MG63 (cell line): Measurements from ENCODE around the gene TBCD. TPM values are rescaled to one million over a fixed set of nuclear protein-coding genes. Genes with fewer than 3 reads are reported as not detected.
"Not testable (repeated sequence)": the region's sequence is repeated elsewhere in the genome, so short reads cannot be mapped to it uniquely, and the experiment has no call there.

ENCODE experiments used
- DNase-seq: peaks from one replicate; pipeline ENCODE4 v3.0.0-alpha.2; 2020
- H3K27me3 ChIP-seq: fragments of 250-450 bp; sonication (Bioruptor Pico); 2 replicates; pipeline ENCODE4 v1.5.1; 2020; ENCODE audit warnings: mild to moderate bottlenecking, moderate library complexity
- H3K36me3 ChIP-seq: fragments of 250-450 bp; sonication (Bioruptor Pico); 2 replicates; pipeline ENCODE4 v1.5.1; 2020; ENCODE audit warnings: mild to moderate bottlenecking, moderate library complexity
- H3K4me3 ChIP-seq: fragments of 250-450 bp; sonication (Bioruptor Pico); 2 replicates; pipeline ENCODE4 v1.5.1; 2020; ENCODE audit warnings: mild to moderate bottlenecking, moderate library complexity
- H3K9me3 ChIP-seq: fragments of 250-450 bp; sonication (Bioruptor Pico); 2 replicates; pipeline ENCODE4 v1.5.1; 2020; ENCODE audit warnings: mild to moderate bottlenecking, moderate library complexity
- total RNA-seq: library from RNA; depleted of rRNA; stranded (reverse); fragments of >200 nt; shearing (Covaris generic); gene quantifications from 2 replicates; pipeline ENCODE4 v1.2.3, GENCODE V29; 2014; ENCODE audit warnings: low replicate concordance

TBCD gene
- total RNA-seq, 1 experiment from 2014 or later: 73.6 TPM

DNA sequence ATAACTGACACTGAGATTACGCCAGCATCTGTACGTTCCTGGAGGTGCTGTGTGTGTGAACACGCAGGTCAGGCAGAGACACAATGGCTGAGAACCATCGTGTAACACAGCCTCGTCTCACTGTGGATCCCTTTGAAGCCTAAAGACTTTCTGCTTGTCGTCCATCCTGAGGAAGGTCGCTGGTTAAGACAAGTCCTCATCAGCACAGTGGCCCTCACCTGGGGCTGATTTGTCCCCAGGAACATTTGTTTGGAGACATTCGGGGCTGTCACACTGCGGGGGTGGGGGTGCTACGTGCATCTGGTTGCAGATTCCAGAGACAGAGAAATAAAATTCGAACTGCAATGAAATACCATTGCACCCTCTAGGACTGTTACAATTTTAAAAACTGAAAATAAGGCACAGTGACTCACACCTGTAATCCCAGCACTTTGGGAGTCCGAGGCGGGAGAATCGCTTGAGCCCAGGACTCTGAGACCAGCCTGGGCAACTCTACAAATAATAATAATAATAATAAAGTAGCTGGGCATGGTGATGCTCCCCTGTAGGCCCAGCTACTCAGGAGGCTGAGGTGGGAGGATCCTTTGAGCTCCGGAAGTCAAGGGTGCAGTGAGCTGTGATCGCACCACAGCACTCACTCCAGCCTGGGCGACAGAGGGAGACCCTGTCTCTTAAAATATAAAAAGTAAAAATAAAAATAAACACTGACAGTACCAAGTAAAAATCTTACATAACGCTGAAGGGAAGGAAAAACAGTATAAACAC is 215.6 kb downstream of the TBCD start:
- H3K4me3 ChIP-seq: no peak overlapping the region
- H3K9me3 ChIP-seq: no peaks in the 10 kb centered on the region
- no peaks in the 10 kb centered on the region for H3K27me3 ChIP-seq
- H3K36me3 ChIP-seq: no peaks in the 10 kb centered on the region
- DNase-seq: no peak

DNA sequence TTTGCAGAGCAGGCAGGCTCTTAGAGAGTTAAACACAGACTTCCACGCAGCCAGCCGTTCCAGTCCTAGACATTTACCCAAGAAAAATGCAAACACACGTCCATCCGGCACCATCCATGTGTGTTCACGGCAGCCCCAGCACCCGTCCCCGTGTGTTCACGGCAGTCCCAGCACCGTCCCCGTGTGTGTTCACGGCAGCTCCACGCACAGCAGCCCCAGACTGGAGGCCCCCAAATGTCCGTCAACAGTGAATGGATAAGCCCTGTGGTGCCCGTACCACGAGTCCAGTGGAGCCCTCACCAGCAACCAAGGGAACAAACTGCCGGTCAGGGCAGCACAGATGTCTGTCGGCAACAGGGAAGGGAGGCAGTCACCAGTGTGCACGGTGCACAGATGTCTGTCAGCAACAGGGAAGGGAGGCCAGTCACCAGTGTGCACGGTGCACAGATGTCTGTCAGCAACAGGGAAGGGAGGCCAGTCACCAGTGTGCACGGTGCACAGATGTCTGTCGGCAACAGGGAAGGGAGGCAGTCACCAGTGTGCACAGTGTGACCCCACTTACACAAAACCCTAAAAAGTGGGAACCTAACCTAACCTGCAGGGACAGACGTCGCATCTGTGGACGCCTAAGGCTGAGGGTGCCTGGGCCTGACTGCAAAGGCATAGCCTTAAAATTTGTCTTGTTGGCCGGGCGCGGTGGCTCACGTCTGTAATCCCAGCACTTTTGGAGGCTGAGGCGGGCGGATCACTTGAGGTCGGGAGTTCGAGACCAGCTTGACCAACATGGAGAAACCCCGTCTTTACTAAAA is 216.4 kb downstream of the TBCD start:
- H3K36me3 ChIP-seq, H3K4me3 ChIP-seq, DNase-seq, H3K27me3 ChIP-seq, H3K9me3 ChIP-seq: not testable (repeated sequence)

DNA sequence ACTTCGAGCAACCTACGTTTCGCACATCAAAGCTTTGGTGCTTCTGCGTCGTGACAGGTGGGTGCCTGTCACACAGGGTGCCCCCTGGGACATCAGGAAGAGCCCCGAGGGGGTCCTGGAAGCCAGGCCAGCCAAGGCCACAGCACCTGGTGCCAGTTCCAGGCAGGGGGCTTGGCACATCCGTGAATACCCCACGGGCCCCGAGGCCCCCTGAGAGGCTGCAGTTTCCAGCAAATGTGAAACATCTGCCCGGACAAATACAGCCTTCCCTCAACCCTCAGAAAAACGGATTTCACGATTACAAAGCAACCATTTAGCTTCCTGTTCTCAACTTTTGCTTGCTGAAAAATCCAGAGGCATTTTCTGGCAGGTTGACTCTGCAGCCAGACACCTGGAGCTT is 218.2 kb downstream of the TBCD start:
- Histone ChIP-seq H3K4me3 (no peak overlapping the region), H3K36me3 (no peaks in the 10 kb centered on the region), H3K27me3 (no peaks in the 10 kb centered on the region), H3K9me3 (no peaks in the 10 kb centered on the region)
- no peak for DNase-seq

DNA sequence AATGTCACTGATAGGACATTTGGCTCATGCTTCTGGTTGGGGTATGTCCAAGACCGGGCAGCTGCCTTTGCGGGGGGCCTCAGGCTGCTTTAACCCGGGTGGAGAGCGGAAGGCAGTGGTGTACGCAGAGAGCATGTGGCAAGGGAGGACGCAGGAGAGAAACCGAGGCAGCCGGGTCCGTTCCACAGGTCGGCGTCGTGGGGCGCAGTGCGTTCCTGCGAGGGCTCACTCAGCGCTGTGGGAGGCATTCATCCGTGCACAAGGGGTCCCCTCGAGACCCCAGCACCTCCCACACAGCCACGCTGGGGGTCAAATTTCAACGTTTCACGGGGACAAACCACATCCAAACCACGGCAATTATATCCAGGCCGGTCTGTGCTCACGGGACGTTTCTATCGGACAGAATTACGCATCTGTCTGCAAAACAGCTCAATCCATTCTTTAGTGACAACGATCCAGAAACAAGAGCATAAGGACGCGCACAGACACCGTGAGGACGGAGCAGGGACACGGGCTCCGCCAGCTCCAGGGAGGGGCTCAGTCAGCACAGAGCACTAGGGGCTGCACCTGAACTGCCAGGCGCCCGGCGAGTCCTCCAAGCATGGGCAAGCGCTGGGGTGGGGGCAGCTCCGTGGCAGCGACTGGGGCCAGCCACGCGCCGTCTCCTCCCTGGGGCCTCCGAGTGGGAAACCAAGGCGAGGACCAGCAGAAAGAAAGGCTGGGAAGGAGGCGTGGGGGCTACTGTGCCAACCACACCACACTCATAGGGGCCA is 219.1 kb downstream of the TBCD start:
- Histone ChIP-seq H3K36me3 (no peaks in the 10 kb centered on the region), H3K27me3 (no peaks in the 10 kb centered on the region), H3K9me3 (no peaks in the 10 kb centered on the region), H3K4me3 (no peak overlapping the region)
- no peak for DNase-seq

DNA sequence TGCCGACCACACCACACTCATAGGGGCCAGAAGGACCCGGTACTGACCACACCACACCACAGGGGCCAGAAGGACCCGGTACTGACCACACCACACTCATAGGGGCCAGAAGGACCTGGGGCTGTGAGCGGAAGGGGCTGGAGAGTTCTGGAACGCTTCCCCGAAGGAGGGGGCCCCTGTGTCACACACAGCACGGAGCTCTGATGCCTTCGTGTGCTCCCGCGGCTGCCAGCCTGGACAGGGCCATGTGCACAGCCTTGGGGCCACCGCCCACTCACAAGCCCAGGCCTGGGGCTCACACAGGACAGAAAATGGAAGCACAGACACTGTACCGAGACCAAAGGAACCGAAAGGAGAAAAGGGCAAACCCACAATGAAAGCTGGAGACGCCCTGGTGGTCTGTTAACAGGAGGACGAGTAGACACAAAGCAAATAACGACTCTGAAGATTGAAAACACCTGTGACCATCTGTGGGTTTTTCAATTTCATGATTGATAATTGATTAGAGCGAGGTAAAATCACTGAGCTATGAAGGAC is 221.0 kb downstream of the TBCD start:
- no peak for DNase-seq
- Histone ChIP-seq H3K36me3 (no peaks in the 10 kb centered on the region), H3K27me3 (no peaks in the 10 kb centered on the region), H3K4me3 (no peak overlapping the region), H3K9me3 (no peaks in the 10 kb centered on the region)

DNA sequence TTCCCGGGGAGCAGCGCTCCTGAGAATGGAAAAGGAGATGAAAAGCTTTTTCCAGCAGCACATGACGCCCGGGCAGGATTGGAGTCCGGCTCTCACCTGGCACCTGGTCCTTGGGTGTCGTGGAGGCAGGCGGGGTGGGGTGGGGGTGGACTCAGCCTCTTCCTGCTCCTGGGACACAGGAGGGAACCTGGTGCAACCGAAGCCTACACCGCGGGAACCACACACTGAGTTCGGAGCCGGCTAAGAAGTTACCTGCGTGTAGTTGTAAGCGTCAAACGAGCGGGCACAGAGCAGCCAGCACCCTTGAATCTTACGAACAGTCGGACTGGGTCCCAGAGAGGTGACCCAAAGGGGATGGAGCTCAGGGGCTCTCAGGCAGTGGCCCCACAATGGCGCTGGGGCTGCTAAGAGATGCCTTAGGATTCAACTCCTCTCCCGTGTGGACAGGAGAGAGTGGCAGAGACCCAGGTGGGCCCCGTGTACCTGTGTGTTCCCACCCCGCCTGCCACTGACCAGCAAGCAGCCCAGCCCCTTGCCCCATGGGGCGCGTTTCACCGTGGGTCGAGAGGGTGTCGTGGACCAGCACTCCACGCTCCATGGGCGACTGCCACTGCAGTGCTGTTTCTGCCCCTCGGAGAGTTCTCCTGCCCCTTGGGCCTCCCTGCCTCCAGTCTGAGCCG is 221.7 kb downstream of the TBCD start:
- no peaks in the 10 kb centered on the region for H3K9me3 ChIP-seq
- no peak overlapping the region for H3K4me3 ChIP-seq
- H3K36me3 ChIP-seq: no peaks in the 10 kb centered on the region
- no peaks in the 10 kb centered on the region for H3K27me3 ChIP-seq
- no peak for DNase-seq

DNA sequence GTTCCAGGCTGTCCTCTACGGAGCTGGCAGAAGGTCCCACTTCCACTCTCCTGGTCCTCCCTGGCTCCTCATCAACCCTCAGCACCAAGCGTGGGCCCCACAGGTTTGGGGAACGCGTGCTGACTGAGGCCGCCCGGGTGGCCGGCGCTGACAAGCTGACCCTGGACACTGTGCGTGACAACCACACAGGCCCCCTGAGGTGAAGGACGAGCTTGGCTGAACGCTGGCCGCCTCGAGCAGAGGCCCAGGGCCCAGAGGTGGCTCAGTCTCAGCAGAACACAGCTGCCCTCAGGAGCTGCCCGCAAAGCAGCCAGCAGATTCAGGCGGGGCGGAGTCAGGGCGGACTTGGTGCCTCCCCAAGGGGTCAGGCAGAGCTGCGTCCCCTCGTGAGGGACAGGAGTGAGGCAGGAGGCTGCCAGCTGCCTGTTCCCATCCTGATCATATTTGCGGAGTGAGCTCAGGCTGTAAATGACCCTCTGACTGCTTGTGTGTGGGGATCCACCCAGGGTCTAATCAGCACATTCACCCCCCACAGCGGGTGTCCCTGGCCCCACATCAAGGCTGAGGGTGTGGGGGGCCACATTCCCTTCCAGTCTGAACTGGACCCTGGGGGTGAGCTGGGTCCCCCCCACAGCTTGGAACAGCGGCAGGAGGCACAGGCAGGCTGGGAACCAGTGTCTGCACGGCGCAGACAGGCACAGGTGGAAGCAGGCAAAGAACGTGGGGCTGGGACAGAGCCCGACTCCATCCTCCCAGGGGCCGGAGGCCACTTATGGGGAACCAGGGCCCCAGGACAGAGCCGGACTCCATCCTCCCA is 222.5 kb downstream of the TBCD start:
- H3K36me3 ChIP-seq: no peaks in the 10 kb centered on the region
- no peak overlapping the region for H3K4me3 ChIP-seq
- H3K9me3 ChIP-seq: no peaks in the 10 kb centered on the region
- no peaks in the 10 kb centered on the region for H3K27me3 ChIP-seq
- no peak for DNase-seq

DNA sequence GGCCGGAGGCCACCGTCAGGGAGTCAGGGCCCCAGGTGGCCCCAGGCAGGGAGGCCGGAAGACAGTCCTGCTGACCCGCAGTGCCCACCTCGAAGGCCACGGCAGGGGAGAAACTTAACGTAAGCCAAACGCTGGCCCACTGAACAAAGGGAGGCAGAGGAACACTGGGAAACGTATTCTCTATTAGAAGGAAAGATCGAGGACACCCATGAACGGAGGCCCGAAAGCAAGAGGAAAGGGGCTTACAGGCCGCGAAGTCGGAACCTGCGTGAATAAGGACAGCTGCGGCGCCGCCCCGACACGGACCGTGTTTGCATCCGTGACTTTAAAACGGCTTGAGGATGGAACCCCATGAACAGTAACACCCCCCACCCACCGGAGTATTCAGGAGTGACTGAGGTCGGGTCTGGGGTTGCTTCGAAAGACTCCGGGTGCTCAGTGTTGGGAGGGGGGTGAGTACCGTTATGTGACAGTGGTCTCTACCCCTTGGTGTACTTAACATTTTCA is 225.2 kb downstream of the TBCD start:
- Histone ChIP-seq H3K36me3 (no peaks in the 10 kb centered on the region), H3K4me3 (no peak overlapping the region)
- no peak for DNase-seq

DNA sequence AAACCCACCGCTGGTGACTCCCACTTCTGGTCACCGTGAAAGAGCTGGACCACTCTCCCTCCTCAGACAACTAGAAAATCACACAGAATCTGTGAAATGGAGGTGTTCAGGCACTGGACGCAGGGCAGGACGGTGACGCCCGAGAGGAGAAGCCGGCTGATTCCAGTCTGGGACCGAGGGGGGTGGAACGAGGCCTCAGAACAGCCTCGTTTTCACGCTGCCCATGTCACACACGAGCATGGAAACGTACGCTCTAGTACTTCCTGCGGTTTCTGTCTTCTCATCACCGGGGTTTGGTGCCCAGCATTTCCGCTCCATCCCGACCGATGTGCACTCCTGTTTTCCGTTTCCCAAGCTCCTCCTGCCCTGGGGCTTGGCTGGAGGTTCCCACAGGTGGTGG is 225.7 kb downstream of the TBCD start:
- Histone ChIP-seq H3K4me3 (no peak overlapping the region), H3K9me3 (no peaks in the 10 kb centered on the region), H3K36me3 (no peaks in the 10 kb centered on the region), H3K27me3 (no peaks in the 10 kb centered on the region)
- DNase-seq: no peak

More for the DNA sequence above, 225.2 kb downstream of the TBCD start:
- H3K9me3 ChIP-seq: no peaks in the 10 kb centered on the region
- no peaks in the 10 kb centered on the region for H3K27me3 ChIP-seq

DNA sequence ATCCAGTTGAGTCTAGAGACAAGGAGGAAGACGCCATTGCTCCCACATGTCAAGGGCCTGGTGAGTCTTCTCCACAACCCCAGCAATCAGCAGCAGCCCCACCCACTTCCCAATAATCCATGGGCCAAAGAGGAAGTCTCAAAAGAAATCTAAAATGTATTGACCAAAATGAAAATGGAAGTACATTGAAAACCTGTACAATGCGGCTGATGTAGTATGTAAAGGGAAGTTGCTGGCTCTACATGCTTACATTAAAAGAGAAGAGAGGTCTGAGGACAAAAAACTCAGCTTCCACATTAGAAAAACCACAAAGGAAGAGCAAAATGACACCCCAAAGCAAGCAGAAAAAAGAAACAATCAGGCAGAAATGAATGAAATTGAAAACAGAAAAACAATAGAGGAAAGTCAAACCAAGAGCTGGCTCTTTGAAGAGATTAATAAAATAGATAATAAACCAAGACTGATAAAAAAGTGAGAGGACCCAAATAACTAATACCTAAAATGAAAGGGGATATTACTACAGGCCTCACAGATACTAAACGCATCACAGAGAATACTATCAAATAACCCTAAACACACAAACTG is 227.0 kb downstream of the TBCD start:
- no peaks in the 10 kb centered on the region for H3K9me3 ChIP-seq
- H3K27me3 ChIP-seq: no peaks in the 10 kb centered on the region
- H3K36me3 ChIP-seq: no peaks in the 10 kb centered on the region
- no peak overlapping the region for H3K4me3 ChIP-seq
- DNase-seq: no peak

DNA sequence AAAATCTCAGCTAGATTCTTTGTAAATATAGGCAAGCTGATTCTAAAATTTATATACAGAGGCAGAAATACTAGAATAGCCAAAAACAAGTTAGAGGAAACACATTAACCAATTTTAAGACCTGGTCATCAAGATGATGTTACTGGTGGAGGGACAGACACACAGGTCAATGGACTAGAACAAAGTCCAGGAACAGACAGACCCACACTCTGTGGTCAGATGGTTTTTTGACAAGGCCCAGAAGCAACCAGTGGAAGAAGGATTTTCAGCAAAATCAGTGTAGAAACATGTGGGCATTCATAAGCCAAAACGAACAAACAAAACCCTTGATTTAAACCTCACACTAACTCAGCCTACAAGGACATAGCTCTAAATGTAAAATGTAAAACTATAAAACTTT is 227.9 kb downstream of the TBCD start:
- no peaks in the 10 kb centered on the region for H3K9me3 ChIP-seq

DNA sequence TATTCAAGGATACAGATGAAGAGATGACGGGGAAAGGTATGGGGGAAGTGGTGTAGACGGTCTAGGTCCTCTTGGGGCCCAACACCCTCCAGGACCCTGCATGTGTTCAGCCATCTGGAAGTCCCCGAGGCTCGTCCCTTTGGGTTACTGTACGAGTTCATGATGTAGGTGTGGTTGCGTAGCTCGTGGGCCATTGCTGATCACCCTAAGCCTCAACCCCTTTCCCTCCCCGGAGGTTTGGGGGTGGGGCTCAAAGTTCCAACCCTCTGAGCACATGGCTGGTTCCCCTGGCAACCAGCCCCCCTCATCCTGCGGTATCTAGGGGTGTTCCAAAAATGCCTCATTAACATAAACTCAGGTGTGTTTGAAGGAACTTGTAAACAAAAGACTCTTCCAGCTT is 228.8 kb downstream of the TBCD start:
- Histone ChIP-seq H3K27me3 (no peaks in the 10 kb centered on the region), H3K36me3 (no peaks in the 10 kb centered on the region), H3K4me3 (no peak overlapping the region), H3K9me3 (no peaks in the 10 kb centered on the region)
- no peak for DNase-seq

More for the DNA sequence above, 227.9 kb downstream of the TBCD start:
- Histone ChIP-seq H3K4me3 (no peak overlapping the region), H3K27me3 (no peaks in the 10 kb centered on the region), H3K36me3 (no peaks in the 10 kb centered on the region)
- no peak for DNase-seq

DNA sequence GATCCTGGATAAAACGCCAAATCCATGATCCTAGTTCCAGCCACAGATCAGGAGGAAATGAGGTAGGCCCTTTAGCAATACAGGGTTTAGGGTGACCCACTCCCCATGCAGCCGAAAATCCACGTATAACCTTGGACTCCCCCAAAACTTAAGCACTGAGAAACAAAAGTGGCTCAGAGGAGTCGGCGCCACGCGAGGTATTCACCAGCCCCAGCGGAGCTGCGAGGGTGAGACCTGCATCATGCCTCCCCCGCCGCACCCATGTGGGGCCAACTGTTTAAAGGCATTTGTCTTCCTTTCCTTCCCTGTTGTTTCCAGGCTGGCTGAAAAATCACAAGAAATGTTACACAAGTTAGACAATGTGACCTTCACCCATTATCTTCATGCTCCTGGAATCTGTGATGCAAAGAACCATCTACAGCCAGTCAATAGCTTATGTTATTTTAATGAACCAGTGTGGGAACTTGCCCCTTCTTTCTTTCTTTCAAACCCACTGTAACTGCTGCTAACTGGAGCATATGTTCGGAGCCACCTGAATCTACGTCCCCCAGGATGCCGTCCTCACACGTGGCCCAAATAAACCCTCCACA is 229.4 kb downstream of the TBCD start:
- Histone ChIP-seq H3K36me3 (no peaks in the 10 kb centered on the region), H3K27me3 (no peaks in the 10 kb centered on the region)

DNA sequence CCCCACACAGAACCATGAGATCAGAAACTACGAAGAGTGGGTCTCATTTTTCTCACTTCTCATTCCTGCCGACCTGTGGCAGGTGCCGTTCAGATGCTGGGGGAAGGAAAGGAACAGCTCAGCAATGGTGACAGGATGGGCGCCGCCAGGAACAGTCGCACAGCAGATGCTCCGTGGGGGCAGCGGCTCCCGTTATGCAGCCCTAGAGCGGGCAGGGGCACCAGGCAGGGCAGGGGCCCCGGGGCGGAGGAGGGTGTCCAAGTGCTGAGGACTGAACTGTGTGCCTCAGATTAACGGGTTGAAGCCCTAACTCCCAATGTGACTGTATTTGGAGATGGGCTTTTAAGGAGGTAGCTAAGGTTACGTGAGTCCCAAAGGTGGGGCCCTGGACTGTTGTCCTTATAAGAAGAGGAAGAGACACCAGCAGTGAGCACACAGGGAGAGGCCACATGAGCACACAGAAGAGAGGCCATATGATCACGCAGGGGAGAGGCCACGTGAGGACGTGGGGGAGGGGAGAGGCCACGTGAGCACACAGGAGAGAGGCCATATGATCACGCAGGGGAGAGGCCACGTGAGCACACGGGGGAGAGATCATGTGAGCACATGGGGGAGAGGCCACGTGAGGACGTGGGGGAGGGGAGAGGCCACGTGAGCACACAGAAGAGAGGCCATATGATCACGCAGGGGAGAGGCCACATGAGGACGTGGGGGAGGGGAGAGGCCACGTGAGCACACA is 231.8 kb downstream of the TBCD start:
- no peaks in the 10 kb centered on the region for H3K27me3 ChIP-seq
- no peaks in the 10 kb centered on the region for H3K36me3 ChIP-seq
- H3K9me3 ChIP-seq: no peaks in the 10 kb centered on the region
- DNase-seq: no peak
- H3K4me3 ChIP-seq: no peak overlapping the region

More for the DNA sequence above, 229.4 kb downstream of the TBCD start:
- DNase-seq: no peak
- H3K4me3 ChIP-seq: no peak overlapping the region
- H3K9me3 ChIP-seq: no peaks in the 10 kb centered on the region
